DOHH2 (cell line): Measurements from ENCODE around the gene NFU1.

ENCODE experiments used
- H3F3A ChIP-seq: fragments of 200-600 bp; sonication (generic), shearing (Covaris generic); 2 replicates; pipeline ENCODE4 v1.6.0; 2016; ENCODE audit warnings: antibody characterized with exemption, mild to moderate bottlenecking; ENCODE audit not compliant: control insufficient read depth, insufficient read depth
- H3K27ac ChIP-seq: fragments of 200-600 bp; sonication (generic); 2 replicates; pipeline ENCODE4 v1.5.1; 2014; ENCODE audit warnings: low read depth, mild to moderate bottlenecking, low read length, moderate library complexity
- H3K27me3 ChIP-seq: fragments of 200-600 bp; sonication (generic); 2 replicates; pipeline ENCODE4 v1.6.1; 2014; ENCODE audit warnings: mild to moderate bottlenecking, low read length, mixed read lengths; ENCODE audit not compliant: control insufficient read depth
- H3K36me3 ChIP-seq: fragments of 200-600 bp; sonication (generic); 2 replicates; pipeline ENCODE4 v1.6.1; 2014; ENCODE audit warnings: mild to moderate bottlenecking, low read length, moderate library complexity, mixed read lengths; ENCODE audit not compliant: control insufficient read depth
- H3K4me1 ChIP-seq: fragments of 200-600 bp; sonication (generic); 2 replicates; pipeline ENCODE4 v1.6.1; 2014; ENCODE audit warnings: mild to moderate bottlenecking, low read length, mixed read lengths; ENCODE audit not compliant: control insufficient read depth
- H3K4me2 ChIP-seq: fragments of 200-600 bp; sonication (generic); 2 replicates; pipeline ENCODE4 v1.6.0; 2014; ENCODE audit warnings: mild to moderate bottlenecking, low read length, moderate library complexity
- H3K4me3 ChIP-seq: fragments of 200-600 bp; sonication (generic); 2 replicates; pipeline ENCODE4 v1.5.1; 2014; ENCODE audit warnings: mild to moderate bottlenecking, low read length, mixed read lengths
- H3K79me2 ChIP-seq: fragments of 200-600 bp; sonication (generic); 2 replicates; pipeline ENCODE4 v1.6.1; 2014; ENCODE audit warnings: mild to moderate bottlenecking, low read length, mixed read lengths; ENCODE audit not compliant: control insufficient read depth
- H3K9me2 ChIP-seq: fragments of 200-600 bp; sonication (generic); replicated peaks from 2 replicates; pipeline ENCODE4 v1.6.1; 2014; ENCODE audit warnings: mild to moderate bottlenecking, low read length, mixed read lengths; ENCODE audit not compliant: control insufficient read depth
- H3K9me3 ChIP-seq: fragments of 200-600 bp; sonication (generic); 2 replicates; pipeline ENCODE4 v1.6.1; 2014; ENCODE audit warnings: antibody characterized with exemption, low read length, mixed read lengths; ENCODE audit not compliant: control insufficient read depth, insufficient read depth
- H4K20me1 ChIP-seq: fragments of 200-600 bp; sonication (generic); 2 replicates; pipeline ENCODE4 v1.6.0; 2014; ENCODE audit warnings: low read depth, mild to moderate bottlenecking, antibody characterized with exemption, low read length, moderate library complexity; ENCODE audit not compliant: control insufficient read depth, insufficient read depth
- EZH2phosphoT487 ChIP-seq: fragments of 200-600 bp; sonication (generic); IDR thresholded peaks from 2 replicates; pipeline ENCODE4 v1.6.1; 2017; ENCODE audit warnings: borderline replicate concordance, mild to moderate bottlenecking, antibody characterized with exemption, low read length, moderate library complexity, mixed read lengths
- TF ChIP-seq, protein P1 (sequence below): fragments of 200-600 bp; sonication (generic); IDR thresholded peaks from one replicate; pipeline ENCODE4 v1.5.1; 2014; ENCODE audit warnings: antibody characterized with exemption, mild to moderate bottlenecking, low read depth, low read length; ENCODE audit not compliant: poor library complexity, severe bottlenecking

NFU1 gene

DNA sequence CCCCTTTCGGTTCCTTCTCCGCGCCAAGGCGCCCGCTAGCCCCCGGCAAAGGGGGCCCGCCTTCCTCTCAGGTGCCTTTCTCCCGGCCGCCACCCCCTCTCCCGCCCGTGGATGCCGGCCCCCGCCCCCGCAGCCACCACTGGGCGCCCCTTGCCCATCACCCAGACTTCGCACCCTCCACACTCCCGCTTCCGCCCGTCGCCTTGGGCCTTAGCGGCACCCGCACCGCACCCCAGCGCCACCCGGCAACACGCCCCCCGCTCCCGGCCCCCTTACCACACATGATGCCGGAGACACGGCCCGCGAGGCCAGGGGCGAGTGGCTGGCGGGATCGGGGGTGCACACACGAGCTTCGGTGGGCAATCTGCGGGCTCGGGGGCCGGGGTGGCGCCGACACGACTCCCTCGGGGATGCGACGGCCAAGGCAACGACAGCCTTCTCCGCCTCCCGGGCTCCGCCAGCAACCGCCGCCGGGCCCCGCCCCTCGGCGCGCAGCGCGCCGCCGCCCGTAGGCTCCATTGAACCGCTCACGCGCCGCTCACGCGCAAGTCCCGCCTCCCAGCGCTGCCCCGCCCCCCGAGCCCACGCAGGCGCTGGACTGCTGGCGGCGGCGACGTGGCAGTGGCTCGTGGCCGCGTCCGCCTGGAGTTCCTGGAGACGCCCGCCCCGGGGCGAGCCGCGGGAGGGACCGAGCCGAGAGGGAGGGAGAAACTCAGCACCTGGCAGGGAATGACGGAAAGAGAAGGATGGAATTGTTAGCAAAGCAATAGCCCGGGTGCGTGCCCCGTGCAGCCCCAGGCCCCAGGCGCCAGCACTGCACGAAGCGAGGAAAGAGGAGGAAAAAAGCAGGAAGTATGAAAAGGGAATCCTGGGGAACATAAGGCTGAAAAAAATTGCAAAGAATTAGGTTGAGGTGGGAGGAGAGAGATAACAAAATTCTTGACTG is 50.2 kb downstream of the NFU1 start, which contains the start of gene GFPT1:
Gene GFPT1 (minus strand): TSS at position 439 of the 946 bp plus-strand sequence. CDS start 156 bp downstream, at position 283.
- Histone ChIP-seq H3K27me3 (no peaks in the 10 kb centered on the region), H3K4me1 (peaks cover 31% of the 10 kb centered on the region), H3K9me3 (no peaks in the 10 kb centered on the region), H3K4me2 (peak within 1 kb of the TSS; percentile 83), H4K20me1 (no peaks in the 10 kb centered on the region), H3K27ac (peak within 1 kb of the TSS; percentile 22), H3K9me2 (no peaks in the 10 kb centered on the region), H3K79me2 (peaks cover 51% of the 10 kb centered on the region), H3K4me3 (peak within 1 kb of the TSS; percentile 88), H3F3A (peaks cover 6% of the 10 kb centered on the region; the same call in 1 of the 2 replicates), H3K36me3 (peaks cover 6% of the 10 kb centered on the region; the same call in 1 of the 2 replicates)
- TF ChIP-seq EZH2phosphoT487 = no peak
- TF ChIP-seq, protein P1, sequence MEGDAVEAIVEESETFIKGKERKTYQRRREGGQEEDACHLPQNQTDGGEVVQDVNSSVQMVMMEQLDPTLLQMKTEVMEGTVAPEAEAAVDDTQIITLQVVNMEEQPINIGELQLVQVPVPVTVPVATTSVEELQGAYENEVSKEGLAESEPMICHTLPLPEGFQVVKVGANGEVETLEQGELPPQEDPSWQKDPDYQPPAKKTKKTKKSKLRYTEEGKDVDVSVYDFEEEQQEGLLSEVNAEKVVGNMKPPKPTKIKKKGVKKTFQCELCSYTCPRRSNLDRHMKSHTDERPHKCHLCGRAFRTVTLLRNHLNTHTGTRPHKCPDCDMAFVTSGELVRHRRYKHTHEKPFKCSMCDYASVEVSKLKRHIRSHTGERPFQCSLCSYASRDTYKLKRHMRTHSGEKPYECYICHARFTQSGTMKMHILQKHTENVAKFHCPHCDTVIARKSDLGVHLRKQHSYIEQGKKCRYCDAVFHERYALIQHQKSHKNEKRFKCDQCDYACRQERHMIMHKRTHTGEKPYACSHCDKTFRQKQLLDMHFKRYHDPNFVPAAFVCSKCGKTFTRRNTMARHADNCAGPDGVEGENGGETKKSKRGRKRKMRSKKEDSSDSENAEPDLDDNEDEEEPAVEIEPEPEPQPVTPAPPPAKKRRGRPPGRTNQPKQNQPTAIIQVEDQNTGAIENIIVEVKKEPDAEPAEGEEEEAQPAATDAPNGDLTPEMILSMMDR = no peak

- TF ChIP-seq, protein P1 = no peak
- no peak for TF ChIP-seq EZH2phosphoT487
- Histone ChIP-seq H3K4me3 (peak overlapping the region; percentile 88), H3K36me3 (peaks cover 6% of the 10 kb centered on the region; the same call in 1 of the 2 replicates), H3K4me1 (peaks cover 34% of the 10 kb centered on the region), H3K9me3 (no peaks in the 10 kb centered on the region), H3K27ac (peak overlapping the region; percentile 22), H3K27me3 (no peaks in the 10 kb centered on the region), H4K20me1 (no peaks in the 10 kb centered on the region), H3K79me2 (peaks cover 58% of the 10 kb centered on the region), H3K9me2 (no peaks in the 10 kb centered on the region), H3K4me2 (peak overlapping the region; percentile 83), H3F3A (peaks cover 6% of the 10 kb centered on the region; the same call in 1 of the 2 replicates)
Measured at GRCh38 chr2:69386360-69386759, 50.9 kb downstream of the NFU1 start.

DNA sequence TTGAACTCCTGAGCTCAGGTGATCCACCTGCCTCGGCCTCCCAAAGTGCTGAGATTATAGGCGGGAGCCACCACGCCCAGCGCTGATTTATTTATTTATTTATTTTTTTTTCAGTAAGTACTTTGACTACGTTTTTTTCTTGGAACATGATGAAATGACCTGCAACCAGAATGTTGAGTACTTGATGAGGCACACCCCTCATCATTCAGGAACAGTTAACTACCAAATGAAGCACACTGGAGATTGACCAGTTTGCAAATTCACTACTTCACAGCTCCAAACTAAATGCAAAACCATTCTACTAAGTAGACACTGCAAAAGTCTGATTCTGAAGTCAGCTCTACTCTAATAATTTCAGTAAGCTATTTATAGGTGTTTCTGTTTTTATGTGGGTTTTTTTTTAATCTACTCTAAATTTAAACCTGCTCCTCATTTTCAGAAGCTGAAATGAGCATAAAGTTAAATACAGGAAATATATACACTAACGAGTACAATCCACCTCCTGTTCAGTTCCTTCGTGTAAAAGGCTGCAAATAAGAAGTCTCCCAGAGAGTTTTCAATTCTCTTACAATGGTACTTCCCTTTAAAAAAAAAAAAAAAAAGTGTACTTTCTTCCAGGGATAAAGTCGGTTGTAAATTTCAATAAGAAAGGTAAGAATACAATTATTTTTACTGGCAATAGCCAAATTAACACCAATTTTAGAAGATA is 51.6 kb downstream of the NFU1 start:
- Histone ChIP-seq H3K4me3 (peak overlapping the region; percentile 88), H3K4me2 (peak overlapping the region; percentile 83), H4K20me1 (no peaks in the 10 kb centered on the region), H3K36me3 (peaks cover 6% of the 10 kb centered on the region; the same call in 1 of the 2 replicates), H3K27ac (peak overlapping the region; percentile 22), H3K9me2 (no peaks in the 10 kb centered on the region), H3K79me2 (peaks cover 65% of the 10 kb centered on the region), H3K4me1 (peaks cover 39% of the 10 kb centered on the region), H3K27me3 (no peaks in the 10 kb centered on the region), H3F3A (peaks cover 6% of the 10 kb centered on the region; the same call in 1 of the 2 replicates), H3K9me3 (no peaks in the 10 kb centered on the region)
- TF ChIP-seq, protein P1 = no peak
- TF ChIP-seq EZH2phosphoT487 = no peak
